ENCODE measurements around the gene DACT2. TPM values are rescaled to one million over a fixed set of nuclear protein-coding genes. Genes with fewer than 3 reads are reported as not detected.

DACT2 gene
- total RNA-seq, 1 experiment from 2014 or later: not detected

- H4K20me1 ChIP-seq (ENCODE audit: insufficient read depth): no peaks in the 10 kb centered on the region
- TF ChIP-seq FOSL1 (IDR thresholded peaks at IDR 0.05; ENCODE audit: low read depth) (no peak), RAD21 (IDR thresholded peaks at IDR 0.05; ENCODE audit: low read depth) (0 out of 2 replicates have a peak, but pooled peaks have one; percentile 19)
- ATAC-seq: no peak
- intact Hi-C loops (cut with micrococcal nuclease): no loop called here
- CTCF ChIA-PET: no interaction called here
- H3K9me2 ChIP-seq (ENCODE audit: insufficient read depth): no peaks in the 10 kb centered on the region
- H3K9me3 ChIP-seq (ENCODE audit: control insufficient read depth in 1 of 2, insufficient read depth in 1 of 2, low read depth in 1 of 2, low read length in 2 of 2): no peaks in the 10 kb centered on the region
- RAD21 ChIA-PET (ENCODE audit: low non-redundant PET in 1 of 2, low total read pairs in 2 of 2, uncharacterized antibody in 2 of 2, unreplicated experiment in 2 of 2): no interaction called here
- no peaks in the 10 kb centered on the region for H3K4me1 ChIP-seq (ENCODE audit: control insufficient read depth in 1 of 2, insufficient read depth in 2 of 2, low read length in 2 of 2)
- no peak overlapping the region for H3K27ac ChIP-seq (ENCODE audit: low read depth, low read length)
- no peak overlapping the region for H3K4me3 ChIP-seq (replicated peaks in 1 of 2; ENCODE audit: low read depth in 1 of 2, low read length in 2 of 2)
- DNase-seq (ENCODE audit: low read depth, low spot score): no peak
- no TSS peak for BruUV-seq (replicated peaks)
- H3K4me2 ChIP-seq (ENCODE audit: low read length): no peak overlapping the region
- H3K9ac ChIP-seq (ENCODE audit: low read length): no peak overlapping the region
- POLR2A ChIA-PET: no interaction called here
- H3K27me3 ChIP-seq (ENCODE audit: insufficient read depth, low read length): no peaks in the 10 kb centered on the region
- H2AFZ ChIP-seq (ENCODE audit: low read depth, low read length, poor library complexity, severe bottlenecking): no peak overlapping the region
- no peaks in the 10 kb centered on the region for H3K79me2 ChIP-seq (ENCODE audit: insufficient read depth, low read length)
- no peaks in the 10 kb centered on the region for H3K36me3 ChIP-seq (ENCODE audit: control insufficient read depth in 1 of 2, insufficient read depth in 2 of 2, low read length in 2 of 2)
Observed at GRCh38 chr6:168314948-168315347, 4.6 kb downstream of the DACT2 start.

- H3K36me3 ChIP-seq (ENCODE audit: control insufficient read depth in 1 of 2, insufficient read depth in 2 of 2, low read length in 2 of 2): no peaks in the 10 kb centered on the region
- H4K20me1 ChIP-seq (ENCODE audit: insufficient read depth): no peaks in the 10 kb centered on the region
- ChIA-PET RAD21 (ENCODE audit: low non-redundant PET in 1 of 2, low total read pairs in 2 of 2, uncharacterized antibody in 2 of 2, unreplicated experiment in 2 of 2) (no interaction called here), POLR2A (no interaction called here), CTCF (no interaction called here)
- no TSS peak for BruUV-seq (replicated peaks)
- TF ChIP-seq CBX3 (IDR thresholded peaks at IDR 0.05; ENCODE audit: low read depth): no peak
- TF ChIP-seq EZH2 (IDR thresholded peaks at IDR 0.05): no peak
- no peak for TF ChIP-seq YY1 (IDR thresholded peaks at IDR 0.05; ENCODE audit: extremely low read depth, insufficient replicate concordance, low read depth, low read length)
- TF ChIP-seq POLR2A (IDR thresholded peaks at IDR 0.05; ENCODE audit: borderline replicate concordance, extremely low read depth, insufficient read depth, insufficient read length): no peak
- no peak for TF ChIP-seq POLR2AphosphoS5 (IDR thresholded peaks at IDR 0.05; ENCODE audit: low read depth, low read length)
- no peak for TF ChIP-seq JUND (IDR thresholded peaks at IDR 0.05)
- no peak for TF ChIP-seq CTCF (IDR thresholded peaks at IDR 0.05 in 2 of 3, conservative IDR thresholded peaks at IDR 0.05 in 1 of 3; ENCODE audit: borderline replicate concordance in 1 of 3, insufficient read depth in 1 of 3, low read depth in 2 of 3, low read length in 2 of 3)
- TF ChIP-seq FOSL1 (IDR thresholded peaks at IDR 0.05; ENCODE audit: low read depth): no peak
- no peak for TF ChIP-seq SP1 (IDR thresholded peaks at IDR 0.05; ENCODE audit: low read depth)
- TF ChIP-seq SRF (IDR thresholded peaks at IDR 0.05; ENCODE audit: low read depth): no peak
- TF ChIP-seq ZBTB33 (IDR thresholded peaks at IDR 0.05; ENCODE audit: extremely low read depth, insufficient replicate concordance, low read length): no peak
- no peak for TF ChIP-seq CEBPB (IDR thresholded peaks at IDR 0.05; ENCODE audit: low read depth)
- TF ChIP-seq REST (IDR thresholded peaks at IDR 0.05; ENCODE audit: low read depth): no peak
- TF ChIP-seq ZNF274 (IDR thresholded peaks at IDR 0.05; ENCODE audit: low read depth, low read length): no peak
- no peak overlapping the region for H3K9ac ChIP-seq (ENCODE audit: low read length)
- H3K4me3 ChIP-seq (replicated peaks in 1 of 2; ENCODE audit: low read depth in 1 of 2, low read length in 2 of 2): no peak overlapping the region
- intact Hi-C loops (cut with micrococcal nuclease): no loop called here
- no peaks in the 10 kb centered on the region for H3K79me2 ChIP-seq (ENCODE audit: insufficient read depth, low read length)
- no peaks in the 10 kb centered on the region for H3K27me3 ChIP-seq (ENCODE audit: insufficient read depth, low read length)
- no peak overlapping the region for H3K27ac ChIP-seq (ENCODE audit: low read depth, low read length)
- H3K4me1 ChIP-seq (ENCODE audit: control insufficient read depth in 1 of 2, insufficient read depth in 2 of 2, low read length in 2 of 2): no peaks in the 10 kb centered on the region
- DNase-seq (ENCODE audit: low read depth, low spot score) (no peak), ATAC-seq (no peak)
- no peaks in the 10 kb centered on the region for H3K9me2 ChIP-seq (ENCODE audit: insufficient read depth)
- H3K9me3 ChIP-seq (ENCODE audit: control insufficient read depth in 1 of 2, insufficient read depth in 1 of 2, low read depth in 1 of 2, low read length in 2 of 2): no peaks in the 10 kb centered on the region
- H2AFZ ChIP-seq (ENCODE audit: low read depth, low read length, poor library complexity, severe bottlenecking): no peak overlapping the region
- H3K4me2 ChIP-seq (ENCODE audit: low read length): no peak overlapping the region
Observed at GRCh38 chr6:168314021-168314420, 5.6 kb downstream of the DACT2 start.

Measured in HCT116 (cell line).